ENCODE measurements around the gene KCNC2. TPM values are rescaled to one million over a fixed set of nuclear protein-coding genes. Genes with fewer than 3 reads are reported as not detected.

The KCNC2 gene
- total RNA-seq, 1 donor from 2014 or later = 0.20 TPM

DNA sequence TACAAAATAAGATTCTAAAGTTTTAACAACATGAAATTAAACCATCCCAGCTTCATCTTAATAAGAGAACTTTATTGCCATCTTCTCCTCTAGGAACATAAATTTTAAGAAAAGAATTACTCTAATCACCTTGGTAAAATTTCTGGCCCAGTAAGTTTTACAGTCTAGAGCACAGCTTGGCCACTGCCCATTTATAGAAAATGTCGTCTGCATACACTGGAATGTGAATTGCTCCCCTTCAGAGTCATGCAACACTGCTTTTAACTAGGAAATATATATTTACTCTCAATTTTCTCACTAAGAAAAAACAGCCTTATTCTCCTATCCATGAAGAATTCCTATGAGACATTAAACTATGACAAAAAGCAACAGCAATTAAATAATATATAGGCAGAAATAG, 48.2 kb downstream of the KCNC2 start:
- DNase-seq = no peak

DNA sequence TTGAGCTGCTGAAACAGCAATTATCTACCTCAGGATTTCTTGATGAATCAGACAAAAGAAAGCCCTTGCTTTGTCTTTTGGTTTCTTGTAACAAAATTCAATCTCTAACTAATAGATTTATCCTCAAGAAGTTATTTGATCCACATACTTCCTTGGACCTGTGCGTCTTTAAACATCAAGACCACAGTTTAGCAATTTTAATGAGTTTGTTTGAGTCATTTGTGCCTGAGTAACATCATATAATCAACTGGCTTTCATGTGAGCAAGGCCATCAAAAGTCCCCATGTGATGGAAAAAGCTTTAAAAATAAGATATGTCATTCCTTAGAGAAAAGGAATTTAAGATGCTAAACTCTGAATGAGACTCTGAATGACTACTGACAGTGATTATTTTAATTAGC, 52.3 kb downstream of the KCNC2 start:
- DNase-seq = no peak

DNA sequence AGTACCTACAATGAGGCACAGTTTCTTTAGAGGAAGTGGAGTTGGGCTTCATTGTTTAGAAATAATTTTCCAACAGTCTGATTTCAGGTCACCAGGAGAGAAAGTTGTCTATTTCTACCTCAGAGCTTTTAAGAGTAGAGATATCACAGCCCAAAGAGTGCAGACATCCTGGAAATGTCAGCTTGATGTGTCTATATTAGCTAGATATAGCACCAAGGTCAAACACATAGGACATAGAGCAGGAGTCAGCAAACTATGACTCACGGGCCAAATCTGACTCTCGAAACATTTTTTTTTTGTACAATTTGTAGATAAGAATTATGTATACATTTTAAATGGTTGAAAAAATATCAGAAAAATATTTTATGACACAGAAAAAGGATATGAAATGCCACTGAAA, 53.7 kb downstream of the KCNC2 start:
- no peak for DNase-seq

DNA sequence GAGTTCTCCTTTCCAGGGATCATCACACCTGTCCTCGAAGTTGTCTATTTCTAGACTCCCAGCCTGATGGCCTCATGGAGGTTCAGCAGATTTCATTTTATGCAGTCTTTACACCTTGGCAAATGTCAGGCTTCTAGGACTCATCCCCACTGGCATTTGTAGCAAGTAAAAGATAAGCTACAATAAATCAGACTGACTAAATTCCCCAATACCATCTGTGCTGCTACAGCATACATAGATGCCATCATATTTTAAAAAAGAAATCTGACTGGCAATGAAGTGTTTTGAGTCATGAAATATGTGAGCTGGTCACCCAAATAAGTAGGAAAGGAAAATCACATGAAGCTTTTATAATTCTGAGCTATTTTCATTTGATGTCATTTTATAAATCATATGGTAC, 55.3 kb downstream of the KCNC2 start:
- no peak for DNase-seq

DNA sequence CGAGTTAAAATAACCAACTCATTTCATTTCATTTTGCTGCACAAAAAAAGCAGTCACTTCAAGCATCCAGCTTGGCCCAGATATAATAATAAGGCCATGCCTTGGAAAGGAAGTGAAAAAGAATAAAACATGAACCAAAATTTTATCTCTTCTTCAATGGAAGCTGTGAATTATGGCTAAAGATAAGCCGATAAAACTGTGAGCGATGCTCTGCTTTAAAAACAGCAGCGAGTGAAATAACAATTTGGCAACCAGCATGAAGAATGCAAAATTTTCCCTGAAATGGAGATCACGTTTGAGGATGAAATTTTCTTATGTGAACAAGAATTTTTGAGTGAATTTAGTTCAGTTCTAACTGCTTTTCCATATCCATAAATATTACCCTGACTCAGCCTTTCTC, 70.4 kb downstream of the KCNC2 start:
- DNase-seq = no peak

DNA sequence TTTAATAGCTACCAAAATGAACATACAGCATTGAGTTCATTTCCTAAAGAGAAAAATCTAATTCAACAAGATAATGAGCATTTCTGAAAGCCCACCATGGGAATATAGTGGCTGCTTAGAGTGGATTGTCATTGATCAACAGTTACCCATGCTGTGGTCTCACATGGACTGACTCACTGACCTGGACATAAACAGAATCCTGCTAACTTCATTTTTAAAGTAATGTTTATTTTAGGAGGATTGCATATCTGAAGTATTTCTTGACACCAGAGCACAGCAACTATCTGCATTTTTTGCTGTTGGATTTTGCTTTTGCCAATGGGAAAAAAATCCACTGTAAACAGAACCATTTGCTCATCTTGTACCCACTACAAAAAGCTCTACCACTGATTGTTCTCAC, 71.7 kb downstream of the KCNC2 start:
- DNase-seq = no peak

DNA sequence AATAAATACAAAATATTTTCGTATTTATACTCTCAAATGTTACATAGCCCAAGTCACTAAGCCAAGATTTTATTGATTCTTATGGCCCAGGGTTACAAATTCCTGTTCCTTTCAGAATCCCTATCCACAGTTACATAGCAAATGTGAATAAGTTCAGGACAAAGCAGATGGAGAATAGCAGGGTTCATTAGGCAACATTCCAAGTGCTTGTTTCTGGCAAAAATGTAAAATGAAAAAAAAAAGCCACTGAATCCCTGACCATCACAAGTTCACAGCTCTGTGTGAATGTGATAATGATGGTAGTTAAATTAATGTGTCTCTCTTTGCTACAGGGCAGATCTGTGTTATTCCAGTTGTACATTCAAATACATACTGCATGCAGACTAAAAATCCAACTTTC, 74.6 kb downstream of the KCNC2 start:
- no peak for DNase-seq

DNA sequence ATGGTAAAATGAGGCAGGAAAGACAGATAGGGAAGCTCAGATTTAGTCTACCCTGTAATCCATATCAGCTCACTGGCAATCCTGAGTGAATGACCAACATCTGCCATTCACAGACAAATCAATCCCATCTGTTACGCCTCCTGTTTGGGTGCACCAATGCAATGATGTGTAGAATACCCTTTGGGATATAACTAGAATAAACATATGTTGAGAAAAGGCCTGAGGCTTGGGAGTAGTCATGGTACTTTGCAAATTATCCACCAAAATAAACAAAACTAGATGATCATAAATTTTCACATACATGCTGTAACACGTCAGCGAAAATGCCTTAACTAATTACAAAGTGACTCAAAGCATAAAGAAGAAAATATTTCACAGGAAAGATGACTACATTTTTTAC, 78.8 kb downstream of the KCNC2 start:
- peak; percentile 3 for DNase-seq

DNA sequence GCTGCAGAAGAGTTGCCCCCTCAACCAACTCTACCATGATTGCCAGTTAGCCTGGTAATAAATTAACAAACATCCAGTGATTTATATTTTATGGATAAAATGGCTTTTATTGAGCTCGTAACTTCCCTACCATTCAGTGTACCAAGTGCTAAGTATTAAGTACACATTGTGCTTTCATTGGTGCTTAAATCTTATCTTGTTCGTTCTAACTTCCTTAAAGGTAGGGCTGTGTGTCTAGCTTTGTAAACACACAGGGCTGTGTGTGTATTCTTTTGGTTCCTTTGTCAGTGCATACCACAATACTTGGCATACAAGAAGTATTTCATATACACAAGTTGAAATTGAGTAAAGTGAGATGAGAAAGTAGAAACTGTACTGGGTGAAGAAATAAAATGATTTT, 80.4 kb downstream of the KCNC2 start:
- DNase-seq = no peak

DNA sequence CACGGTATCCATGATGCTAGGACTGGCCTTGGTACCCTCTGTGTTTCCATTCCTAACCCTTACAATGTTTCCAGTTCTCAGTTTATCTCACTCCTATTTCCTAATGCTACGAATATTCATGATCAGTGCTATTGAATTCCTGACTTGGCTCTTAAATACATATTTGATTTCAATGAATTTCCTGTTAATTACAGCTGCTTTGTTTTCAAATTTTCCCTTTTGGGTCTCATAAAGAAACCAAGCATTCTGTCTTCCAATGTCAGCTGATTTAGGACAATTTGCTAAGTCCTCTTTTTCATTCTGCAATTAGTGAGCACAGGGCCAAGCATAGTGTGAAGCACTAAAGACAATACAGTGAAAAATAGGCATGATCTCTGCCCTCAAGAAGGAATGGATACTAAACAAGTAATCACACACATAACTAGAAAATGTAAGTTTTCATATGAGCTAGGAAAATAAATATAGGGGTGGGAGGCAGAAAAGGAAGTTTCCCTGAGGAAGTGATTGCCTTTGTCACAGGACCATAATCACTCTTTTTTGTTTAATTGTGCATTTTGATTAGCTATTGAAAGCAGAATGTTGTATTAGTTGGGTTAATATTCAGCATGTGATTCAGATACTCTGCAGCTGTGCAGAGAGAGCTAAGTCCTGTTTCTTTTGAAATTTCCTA, 88.5 kb downstream of the KCNC2 start:
- DNase-seq = no peak

DNA sequence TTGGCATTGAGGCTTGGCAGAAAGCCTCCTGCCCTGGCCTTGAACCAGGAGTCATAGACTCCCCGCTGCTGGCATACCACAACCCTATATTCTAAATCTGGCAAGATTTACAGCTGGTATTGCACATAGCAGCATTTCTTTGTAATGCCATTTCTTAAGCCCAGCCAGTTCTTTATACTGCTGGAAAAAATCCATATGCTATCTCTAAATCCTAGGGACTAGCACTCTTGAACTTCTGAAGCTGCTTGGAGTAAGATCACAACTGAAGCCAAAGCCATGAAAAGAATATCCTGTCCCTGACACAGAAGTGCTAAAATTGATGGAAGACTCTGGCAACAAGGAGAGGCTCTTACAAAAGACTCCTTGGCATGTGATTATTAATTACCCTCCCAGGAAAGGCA, 89.3 kb downstream of the KCNC2 start:
- peak; percentile 83 for DNase-seq

DNA sequence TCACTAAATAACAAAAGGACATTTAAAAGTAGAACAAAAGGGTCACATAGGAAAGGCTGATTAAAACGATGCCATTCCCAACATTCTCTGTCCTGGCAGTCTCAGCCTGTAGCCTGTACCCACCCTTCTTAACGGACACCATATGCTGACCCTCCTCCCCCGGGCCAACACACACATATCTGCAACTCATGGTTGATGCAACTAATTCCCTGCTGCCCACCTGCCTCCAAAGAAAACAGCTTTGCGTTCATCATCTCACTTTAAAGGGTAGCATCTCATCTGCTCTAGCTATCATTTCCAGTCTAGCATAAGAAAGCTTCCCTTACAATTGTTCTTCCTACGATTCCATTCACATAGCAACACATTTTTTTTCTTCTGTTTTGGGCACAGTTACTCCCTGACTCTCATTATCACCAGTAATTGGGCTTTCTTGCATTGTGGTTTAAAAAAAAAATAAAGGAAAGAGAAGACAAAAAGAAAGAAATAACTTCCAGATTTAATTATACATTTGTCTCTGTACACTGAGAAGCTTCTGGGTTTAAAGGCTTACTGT, 92.9 kb downstream of the KCNC2 start:
- no peak for DNase-seq

DNA sequence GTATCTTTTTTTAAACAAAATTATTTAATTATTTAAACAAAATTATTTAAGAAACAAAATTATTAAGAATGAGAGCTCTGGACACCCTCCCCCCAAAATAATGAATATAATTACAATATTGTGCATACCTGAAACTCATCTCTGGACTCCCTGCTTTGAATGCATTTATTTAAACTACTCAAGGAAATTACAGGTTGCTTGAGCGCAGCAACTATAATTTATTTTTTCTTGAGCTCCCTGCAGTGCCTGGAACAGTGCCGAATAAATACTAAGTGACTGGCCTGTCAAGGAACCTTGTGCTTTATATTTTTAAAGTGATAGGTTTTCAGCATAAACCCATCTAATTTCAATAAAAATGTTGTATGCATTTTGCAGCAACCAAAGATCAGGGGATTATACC, 93.9 kb downstream of the KCNC2 start:
- DNase-seq = no peak

DNA sequence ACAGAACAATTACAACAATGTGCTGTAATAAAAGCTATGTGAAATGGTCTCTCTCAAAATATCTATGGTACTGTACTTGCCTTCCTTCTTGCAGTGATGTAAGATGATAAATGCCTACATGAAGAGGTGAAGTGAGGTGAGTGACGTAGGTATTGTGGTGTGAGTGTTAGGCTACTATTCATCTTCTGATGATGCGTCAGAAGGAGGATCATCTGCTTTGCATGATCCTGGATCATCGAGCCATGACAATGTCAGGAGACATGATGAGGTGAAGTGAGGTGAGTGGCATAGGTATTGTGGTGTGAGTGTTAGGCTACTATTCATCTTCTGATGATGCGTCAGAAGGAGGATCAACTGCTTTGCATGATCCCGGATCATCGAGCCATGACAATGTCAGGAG, 105.8 kb downstream of the KCNC2 start:
- DNase-seq = no peak

DNA sequence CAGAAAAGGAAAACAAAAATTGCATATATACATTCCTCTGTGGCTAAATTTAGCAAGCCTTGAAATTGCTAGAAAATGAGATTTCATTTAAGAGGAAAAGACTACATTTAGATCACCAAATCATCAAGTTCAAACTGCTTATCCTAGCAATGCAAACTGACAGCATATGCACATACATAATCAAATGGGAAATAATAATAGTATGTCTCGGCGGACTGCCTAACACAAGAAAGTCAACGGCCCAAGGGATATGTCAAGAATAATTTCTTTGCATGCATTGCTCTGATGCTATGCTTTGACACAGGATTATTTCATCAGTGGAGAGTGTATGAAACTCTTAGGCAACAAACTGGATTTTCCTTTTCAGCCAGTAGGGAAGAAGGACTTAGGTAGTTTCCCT, 107.9 kb downstream of the KCNC2 start:
- DNase-seq = no peak

DNA sequence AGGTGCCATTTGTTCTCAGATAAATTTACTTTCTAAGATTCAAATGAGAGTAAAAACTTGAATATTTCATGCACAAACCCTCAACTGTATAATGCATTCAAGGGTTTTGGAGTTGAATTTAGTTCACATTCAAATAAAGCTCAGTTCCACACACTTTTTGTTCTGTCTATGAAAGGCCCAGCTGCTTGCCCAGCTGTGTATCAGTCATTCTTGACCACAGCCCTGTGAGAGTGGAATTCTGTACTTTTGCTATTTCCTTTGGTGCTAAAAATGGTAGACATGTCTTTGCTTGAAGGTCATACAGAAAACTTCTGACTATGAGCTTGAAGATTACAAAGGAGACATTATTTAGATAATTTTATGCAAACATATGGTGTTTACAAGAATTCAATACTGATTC, 110.4 kb downstream of the KCNC2 start:
- DNase-seq = no peak

DNA sequence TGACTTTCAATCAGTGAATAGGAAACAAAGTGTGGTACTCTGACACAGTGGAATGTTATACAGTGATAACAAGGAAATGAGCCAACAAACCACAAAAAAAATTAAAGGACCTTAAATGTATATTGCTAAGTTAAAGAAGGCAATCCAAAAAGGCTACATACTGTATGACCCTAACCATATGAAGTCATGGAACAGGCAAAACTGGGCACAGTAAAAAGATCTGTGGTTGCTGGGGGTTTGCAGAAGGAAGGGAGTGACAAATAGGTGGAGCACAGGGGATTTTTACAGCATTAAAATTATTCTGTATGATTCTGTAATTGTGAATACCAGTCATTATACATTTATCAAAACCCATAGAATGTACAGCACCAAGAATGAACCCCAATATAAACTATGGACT, 112.6 kb downstream of the KCNC2 start:
- no peak for DNase-seq

DNA sequence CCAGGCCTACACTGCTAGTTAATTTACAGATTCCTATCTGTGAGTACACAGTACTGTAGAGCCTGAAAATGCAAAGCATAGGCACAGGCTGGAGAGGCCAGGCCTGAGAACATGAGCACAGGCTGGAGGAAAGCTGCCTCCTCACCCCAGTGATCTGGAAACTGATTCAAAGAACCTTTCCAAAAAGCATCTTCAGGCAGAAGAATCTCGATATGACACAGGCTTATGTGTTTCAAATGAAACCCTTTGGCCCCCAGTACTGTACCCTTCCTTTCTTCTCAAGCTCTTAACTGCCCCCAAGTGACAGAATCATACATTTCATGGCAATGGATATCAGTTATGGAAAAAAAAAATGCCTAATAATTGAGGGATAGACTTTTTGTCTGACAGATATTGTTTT, 122.0 kb downstream of the KCNC2 start:
- DNase-seq = no peak

DNA sequence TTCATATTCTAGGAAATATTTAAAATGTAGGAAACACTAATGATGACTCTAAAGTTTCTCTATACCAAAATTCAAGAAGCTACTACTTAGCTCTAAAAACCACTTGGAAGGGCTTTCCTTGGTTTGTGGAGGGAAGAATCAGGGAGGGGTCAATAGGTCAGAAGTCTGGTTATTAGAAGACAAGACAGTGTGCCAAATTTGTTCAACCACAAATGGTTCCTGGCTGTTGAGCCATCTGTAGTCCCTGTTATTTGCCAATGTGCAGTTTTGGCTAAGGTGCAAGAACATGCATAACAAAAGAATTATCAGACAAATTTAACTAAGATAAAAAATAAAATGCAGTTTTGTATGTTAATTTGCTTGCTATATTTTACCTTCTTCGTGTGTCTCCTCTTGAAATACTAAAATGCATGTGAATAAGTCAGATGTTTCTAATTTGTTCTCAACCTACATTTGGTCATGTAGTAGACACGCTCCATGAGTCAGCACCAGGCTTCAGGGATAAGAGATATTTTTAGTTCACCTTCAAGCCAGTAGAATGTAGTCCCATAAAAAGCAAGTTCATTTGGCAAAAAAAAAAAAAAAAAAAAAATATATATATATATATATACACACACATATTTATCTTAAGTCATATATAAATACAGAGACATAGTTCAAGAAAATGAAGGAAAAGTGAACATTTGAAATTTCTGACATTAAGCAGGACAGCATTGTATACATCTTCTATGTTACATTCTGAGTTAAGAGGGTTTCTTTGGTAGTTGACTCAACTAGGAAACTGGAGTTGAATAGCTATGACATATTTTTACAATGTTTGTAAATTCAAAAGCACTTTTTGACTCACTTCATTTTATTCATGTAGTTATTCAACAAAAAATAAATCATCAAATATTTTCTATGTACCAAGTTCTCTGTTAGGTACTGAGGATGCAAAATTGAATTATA, 123.3 kb downstream of the KCNC2 start:
- DNase-seq = no peak

DNA sequence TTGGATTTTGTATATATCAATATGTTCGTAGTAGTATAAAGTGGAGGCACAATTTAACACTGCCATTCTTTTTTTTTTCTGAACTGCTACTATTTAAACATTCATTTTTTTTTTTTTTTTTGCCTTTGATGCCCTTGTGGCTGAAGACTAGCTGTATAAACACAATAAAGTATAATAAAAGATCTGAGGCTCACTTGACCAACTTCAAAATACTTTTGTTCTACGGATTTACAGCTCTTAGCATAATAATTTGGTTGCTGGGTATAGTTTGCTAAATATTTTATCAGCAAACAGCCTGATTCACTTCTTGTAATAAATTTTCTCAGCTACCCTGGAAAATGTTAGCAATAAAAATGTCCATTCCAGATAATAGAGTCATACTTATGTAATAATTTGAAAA, 128.3 kb downstream of the KCNC2 start:
- DNase-seq = no peak

DNA sequence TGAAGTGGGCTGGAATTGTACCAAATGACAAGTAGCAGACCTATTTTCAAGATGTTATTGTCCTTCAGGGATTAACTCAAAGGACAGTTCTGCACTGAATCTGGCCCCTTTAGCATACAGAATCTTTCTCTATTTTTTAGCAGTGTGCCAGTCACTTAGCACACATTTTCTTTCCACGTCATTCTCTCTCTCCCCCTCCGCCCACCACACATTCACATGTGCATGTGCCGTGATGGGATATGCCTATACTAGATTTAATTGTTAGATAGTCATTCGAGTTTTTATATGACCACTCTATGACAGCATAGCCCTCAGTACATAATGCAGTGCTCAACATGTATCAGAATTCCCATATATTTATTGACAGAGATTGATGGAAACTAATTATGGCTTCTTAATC, 129.1 kb downstream of the KCNC2 start:
- DNase-seq = no peak

DNA sequence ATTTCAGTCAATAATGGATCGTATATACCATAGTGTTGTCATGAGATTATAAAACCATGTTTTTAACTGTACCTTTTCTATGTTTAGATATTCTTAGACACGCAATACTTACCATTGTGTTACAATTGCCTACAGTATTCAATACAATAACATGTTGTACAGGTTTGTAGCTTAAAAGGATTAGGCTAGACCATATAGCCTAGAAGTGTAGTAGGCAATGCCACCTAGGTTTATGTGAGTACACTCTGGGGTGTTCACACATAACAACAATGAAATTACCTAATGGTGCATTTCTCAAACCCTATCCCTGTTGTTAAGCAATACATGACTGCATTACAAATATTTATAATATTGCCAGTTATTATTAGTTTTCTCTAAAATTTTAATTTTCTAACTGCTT, 144.2 kb downstream of the KCNC2 start:
- no peak for DNase-seq

DNA sequence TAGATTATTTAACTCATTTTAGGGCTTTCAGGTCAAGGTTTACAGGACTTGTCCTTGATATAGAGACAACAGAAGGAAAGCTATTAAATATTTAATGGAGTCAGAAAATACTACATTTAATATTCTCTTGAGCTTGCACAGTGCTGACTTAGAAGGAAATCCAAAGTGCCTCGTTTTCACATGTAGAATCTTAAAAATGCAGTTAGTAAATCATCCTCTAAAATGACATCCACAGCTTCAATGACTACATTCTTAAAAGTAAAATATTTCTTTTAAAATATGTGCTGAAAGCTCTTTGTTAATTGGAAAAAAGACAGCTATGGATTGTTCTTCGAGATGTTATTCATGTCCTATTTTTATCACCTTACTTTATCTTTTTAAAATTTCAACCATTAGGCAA, 146.9 kb downstream of the KCNC2 start:
- DNase-seq = no peak

DNA sequence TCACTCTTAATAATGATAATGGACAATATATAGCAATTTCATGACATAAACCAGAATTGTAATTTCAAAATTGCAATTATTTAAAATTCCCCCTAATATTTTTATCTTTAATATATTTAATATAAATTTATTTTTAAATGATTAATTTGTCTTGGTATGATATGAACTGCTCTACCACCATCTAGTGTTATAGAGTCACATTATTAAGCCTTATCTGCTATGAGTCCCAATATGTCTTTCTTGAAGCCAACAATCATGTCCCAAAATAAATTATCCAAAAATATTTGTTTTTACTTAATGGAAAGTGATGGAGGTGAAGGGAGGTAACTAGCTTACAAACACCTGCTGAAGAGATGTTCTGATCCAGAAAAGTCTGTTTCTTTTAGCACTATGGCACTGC, 151.4 kb downstream of the KCNC2 start:
- no peak for DNase-seq
